Medulla oblongata (tissue), 1 donor: ENCODE results near the gene SEC14L6.
A peak's percentile ranks its signal among the peaks of the same experiment; 100 is the strongest.
"Not testable (repeated sequence)": the region's sequence is repeated elsewhere in the genome, so short reads cannot be mapped to it uniquely, and the experiment has no call there.

Experiments
- DNase-seq: peaks from one replicate; pipeline ENCODE4 v3.0.0-alpha.2; 2015; ENCODE audit errors: extremely low spot score

The SEC14L6 gene

GRCh38 chr22:30546616-30547015, at the start of gene SEC14L6:
SEC14L6 (minus strand) TSS chr22:30546741; CDS start chr22:30546682, 59 bp downstream.
- no peak for DNase-seq

DNA sequence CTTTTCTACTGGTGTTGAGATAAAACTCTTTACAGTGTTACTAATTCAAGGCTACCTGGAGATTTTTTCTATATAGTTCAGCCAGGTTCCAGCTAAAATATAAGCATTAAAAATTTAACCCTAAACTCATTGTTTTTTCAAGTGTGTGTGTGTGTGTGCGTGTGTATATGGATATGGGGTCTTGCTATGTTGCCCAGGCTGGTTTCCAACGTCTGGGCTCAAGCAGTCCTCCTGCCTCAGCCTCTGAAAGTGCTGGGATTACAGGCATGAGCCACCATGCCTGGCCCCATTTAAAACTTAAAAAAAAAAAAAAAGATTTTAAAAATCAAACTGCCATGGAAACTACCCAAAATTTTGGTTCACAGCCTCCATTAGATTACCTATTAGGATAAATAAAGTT, 49.7 kb upstream of the SEC14L6 start:
- no peak for DNase-seq

- DNase-seq, result not testable (repeated sequence)
Observed at GRCh38 chr22:30592360-30592713, 45.8 kb upstream of the SEC14L6 start.

- peak; percentile 97 for DNase-seq
Observed at GRCh38 chr22:30591588-30592359, 45.2 kb upstream of the SEC14L6 start, which contains the start of gene PES1. PES1 (minus strand) TSS chr22:30591910; CDS start chr22:30591833, 77 bp downstream.

GRCh38 chr22:30591191-30591587, 44.6 kb upstream of the SEC14L6 start:
- no peak for DNase-seq

- no peak for DNase-seq
Observed at GRCh38 chr22:30586414-30586813, 39.9 kb upstream of the SEC14L6 start.

DNA sequence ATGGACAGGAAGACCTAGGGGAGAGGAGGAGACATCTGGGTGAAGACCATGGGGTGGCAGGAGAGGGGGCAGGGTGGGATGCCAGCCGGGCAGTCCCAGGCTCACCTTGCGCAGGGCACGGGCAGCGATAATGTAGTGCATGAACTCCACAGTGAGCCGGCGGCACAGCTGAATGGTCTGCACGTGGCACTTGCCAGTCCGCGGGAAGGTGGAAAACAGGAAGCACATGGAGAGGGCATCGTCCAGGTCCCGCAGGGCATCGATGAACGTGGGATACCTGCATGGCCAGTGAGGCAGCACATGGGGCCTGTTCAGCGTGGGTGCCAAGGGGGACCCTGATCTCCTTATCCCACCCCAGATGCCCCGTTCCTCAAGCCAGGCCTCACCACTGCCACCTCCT, 37.9 kb upstream of the SEC14L6 start:
- DNase-seq, result no peak

- DNase-seq, result peak; percentile 48
Observed at GRCh38 chr22:30582788-30583545, 36.4 kb upstream of the SEC14L6 start.

GRCh38 chr22:30582051-30582450, 35.5 kb upstream of the SEC14L6 start:
- DNase-seq, result no peak

DNA sequence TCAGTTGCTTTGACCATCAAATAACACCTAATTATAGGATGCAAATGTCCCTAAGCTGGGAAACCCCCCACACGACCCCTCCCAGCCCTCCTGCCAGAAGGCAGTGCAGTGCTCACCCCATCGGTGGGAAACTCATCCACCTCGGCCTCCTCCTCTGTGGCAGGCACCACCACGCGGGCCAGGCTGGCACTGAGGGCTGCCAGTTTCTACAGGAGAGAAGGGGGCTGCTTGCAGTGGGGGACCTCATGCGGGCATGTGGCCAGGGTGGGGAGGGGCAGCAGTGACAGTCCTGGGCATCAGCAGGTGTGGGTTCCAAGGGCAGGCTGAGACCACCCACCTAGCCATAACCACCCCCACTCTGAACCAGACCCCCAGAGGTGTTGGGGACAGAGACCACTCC, 34.4 kb upstream of the SEC14L6 start:
- no peak for DNase-seq

DNA sequence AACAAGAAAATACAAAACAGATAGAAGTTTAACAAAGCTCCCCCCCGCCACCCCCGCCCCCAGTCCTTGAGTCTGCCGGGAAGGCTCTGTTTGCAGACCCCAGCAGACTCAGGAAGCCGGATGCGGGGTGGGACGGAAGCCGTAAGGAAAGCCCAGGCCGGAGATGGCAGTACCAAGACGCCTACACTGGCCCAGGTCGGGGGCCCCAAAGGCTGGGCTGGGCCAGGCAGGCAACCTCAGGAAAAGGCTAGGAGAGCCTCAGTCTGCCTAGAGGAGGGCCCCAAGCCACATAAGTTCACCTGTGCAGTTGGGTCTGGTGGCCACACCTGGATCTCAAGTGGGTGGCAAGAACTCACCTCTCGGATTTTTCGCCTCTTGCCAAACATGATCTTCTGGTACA, 31.9 kb upstream of the SEC14L6 start:
- DNase-seq, result no peak

DNA sequence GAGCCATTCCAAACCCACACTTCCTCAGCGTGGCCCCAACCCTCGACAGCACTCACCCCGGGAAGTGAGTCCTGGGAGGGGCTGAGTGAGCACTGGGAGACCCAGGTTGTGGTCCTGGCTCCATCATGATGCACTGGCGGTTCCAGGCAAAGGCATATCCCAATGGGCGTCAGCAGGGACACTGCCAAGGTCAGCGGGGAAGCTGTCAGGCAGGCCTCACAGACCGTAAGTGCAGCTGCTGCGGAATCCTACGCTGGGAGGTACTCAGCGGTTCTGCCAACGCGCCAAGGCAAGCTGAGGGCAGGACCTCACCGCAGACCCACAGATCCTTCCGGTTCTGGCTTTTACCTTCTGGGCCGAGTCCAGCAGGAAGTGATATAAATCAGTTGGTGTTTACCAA, 29.3 kb upstream of the SEC14L6 start:
- DNase-seq, result peak; percentile 11

DNA sequence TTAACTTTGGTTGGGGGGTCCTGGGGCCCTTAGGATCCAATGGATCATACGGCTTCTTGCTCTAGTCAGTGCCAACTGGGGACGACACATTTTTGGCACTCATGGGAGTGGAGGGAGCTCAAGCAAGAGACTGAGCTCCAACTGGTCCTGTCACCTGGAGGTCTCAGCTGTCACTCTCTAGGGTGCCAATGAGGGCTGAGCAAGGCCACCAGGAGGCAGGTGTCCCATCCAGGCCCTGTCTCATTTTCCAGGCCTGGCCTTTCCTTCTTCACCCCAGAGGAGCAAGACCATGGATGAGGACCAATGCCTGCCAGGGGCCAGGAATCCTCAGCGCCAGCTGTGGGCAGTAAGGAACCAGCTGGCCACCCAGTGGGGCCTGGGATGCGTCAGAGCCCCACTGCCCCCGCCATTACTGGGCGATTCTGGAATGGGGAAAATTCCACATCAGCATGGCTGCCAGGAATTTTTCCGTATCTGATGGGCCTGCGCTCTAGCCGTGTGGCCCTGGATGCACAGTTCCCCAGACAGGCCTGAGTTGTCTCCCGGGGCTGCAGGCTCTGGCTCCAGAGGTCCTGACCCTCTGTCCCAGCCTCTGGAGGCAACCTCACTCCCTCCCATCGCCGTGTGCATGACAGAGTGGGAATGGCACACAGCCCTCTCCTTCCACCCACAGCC, 28.6 kb upstream of the SEC14L6 start:
- peak; percentile 46 for DNase-seq

- DNase-seq, result peak; percentile 88
Observed at GRCh38 chr22:30574095-30574981, 27.8 kb upstream of the SEC14L6 start, which contains the start of gene GAL3ST1. GAL3ST1 (minus strand) TSS chr22:30574665; CDS start chr22:30557392, 17,273 bp downstream.

GRCh38 chr22:30573594-30574094, 27.1 kb upstream of the SEC14L6 start:
- DNase-seq, result peak; percentile 20

- DNase-seq, result peak; percentile 66
Observed at GRCh38 chr22:30572840-30573593, 26.5 kb upstream of the SEC14L6 start.

GRCh38 chr22:30572210-30572609, 25.7 kb upstream of the SEC14L6 start:
- no peak for DNase-seq

DNA sequence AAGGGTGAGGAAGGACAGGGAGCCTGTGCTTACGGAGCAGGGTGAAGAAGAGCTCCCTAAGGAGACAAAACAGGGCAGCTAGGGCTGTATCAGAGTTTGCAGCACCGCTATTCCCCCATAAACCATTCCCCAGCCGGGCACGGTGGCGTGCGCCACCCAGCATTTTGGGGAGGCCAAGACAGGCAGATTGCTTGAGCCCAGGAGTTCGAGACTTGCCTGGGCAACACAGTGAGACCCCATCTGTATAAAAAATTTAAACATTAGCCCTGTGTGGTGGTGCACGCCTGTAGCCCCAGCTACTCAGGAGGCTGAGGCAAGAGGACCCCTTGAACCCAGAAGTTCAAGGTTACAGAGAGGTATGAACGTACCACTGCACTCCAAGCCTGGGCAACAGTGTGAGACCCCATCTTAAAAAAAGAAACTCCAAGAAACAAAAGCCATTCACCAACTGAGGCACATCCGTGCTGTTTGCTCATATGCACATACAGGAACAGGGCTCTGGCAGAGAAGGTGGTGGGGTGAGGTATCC, 23.2 kb upstream of the SEC14L6 start:
- DNase-seq, result no peak

DNA sequence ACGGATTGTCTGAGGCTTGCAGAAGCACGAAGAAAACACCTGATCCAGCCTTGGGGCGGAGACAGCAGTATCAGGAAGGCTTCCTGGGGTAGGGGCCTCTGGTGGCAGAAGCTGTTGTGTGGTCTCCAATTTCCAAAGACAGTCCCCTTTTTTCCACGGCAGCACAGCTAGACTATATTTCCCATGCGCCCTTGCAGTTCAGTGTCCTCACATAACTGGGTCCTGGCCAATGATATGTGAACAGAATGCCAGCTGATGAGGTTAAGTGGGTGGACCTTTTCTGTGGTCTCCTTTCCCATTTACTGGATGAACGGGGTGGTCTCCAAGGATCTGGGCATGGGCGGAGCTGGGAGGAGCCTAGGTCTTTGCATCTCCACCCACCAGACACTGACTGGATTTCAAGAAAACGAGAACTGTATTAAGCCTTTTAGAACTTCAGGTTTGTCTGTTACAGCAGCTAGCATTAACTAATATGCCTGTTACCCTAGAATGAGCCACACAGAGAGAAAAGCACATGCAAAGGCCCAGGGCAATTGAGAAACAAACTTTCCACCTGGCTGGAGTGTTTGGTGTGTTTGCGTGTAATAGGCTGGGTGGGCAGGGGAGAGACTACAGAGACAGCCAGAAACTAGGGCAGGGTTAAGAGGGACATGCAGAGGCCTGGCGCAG, 21.7 kb upstream of the SEC14L6 start:
- DNase-seq, result no peak

DNA sequence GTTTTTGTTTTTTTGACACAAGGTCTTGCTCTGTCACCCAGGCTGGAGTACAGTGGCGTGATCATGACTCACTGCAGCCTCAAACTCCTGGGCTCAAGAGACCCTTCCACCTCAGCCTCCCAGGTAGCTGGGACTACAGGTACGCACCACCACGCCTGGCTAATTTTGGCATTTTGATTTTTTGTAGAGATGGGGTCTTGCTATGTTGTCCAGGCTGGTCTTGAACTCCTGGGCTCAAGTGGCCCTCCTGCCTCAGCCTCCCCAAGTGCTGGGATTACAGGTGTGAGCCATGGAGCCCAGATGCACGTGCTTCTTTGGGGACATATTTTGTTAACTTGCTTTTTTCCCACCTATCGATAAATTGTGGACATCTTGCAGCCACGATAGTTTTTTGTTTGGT, 20.7 kb upstream of the SEC14L6 start:
- not testable (repeated sequence) for DNase-seq
